Epidermal melanocyte (primary cell): ENCODE data around the gene CTNS.

Source experiments
- DNase-seq: peaks from one replicate; pipeline ENCODE4 v3.0.0; 2011; ENCODE audit warnings: low spot score; ENCODE audit not compliant: insufficient read length

Gene CTNS

DNA sequence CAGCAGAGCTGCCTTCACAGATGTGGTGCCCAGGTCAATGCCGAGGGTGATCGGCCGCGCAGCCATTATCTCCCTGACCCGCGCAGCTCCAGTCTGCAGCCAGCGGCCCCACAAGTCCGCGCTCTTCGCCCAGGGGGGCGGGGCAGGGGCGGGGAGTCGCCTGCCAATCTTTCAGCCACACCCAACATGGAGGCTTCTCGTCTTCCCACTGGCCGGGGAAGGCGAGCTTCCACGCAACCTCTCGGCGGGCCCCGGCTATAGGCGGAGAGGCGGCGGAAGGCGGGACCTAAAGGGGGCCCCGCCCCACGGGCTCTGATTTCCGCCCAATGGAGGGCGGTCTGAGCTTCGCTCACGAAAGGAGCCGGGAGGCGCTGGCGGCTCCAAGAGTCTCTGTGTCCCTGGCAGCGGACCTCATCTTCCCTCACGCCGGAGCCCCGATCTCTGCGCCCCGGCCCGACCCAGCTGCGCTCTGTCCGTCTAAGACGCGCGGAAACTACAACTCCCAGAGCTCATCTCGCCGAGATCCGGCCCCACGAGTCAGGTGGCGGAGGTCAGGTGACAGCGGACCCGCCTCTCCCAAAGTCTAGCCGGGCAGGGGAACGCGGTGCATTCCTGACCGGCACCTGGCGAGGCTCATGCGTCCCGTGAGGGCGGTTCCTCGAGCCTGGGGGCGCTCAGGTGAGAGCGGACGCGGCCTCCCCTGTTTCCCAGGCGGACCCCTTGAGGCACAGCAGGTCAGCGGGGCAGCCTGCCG, at the start of gene CTNS, which contains the start of gene SHPK:
Gene CTNS, plus strand, starts transcription at position 607 of the 754 bp plus-strand sequence. CDS start 3,447 bp downstream, outside the sequence.
Gene SHPK, minus strand, starts transcription at position 97 of the 754 bp plus-strand sequence. Its CDS starts 31 bp downstream, at position 66.
- peak; percentile 96 for DNase-seq

DNA sequence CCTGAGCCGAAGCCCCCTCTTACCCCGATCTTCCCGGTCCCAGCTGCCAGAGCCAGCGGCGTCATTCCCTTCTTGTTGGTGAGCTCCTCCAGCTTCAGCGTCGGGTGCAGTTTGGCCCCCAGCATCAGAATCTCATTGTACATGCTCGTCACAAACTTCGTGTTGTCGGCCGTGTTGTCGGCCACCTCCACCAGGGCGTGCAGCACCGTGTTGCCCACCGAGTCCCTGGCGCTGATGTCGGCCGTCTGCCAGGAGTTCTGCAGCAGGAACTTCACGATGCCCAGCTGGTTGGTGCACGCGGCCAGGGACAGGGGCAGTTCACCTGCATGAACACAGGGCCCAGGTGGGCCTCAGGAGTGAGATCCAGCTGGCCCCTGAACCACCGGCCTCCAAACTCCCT, 46.8 kb upstream of the CTNS start:
- no peak for DNase-seq

DNA sequence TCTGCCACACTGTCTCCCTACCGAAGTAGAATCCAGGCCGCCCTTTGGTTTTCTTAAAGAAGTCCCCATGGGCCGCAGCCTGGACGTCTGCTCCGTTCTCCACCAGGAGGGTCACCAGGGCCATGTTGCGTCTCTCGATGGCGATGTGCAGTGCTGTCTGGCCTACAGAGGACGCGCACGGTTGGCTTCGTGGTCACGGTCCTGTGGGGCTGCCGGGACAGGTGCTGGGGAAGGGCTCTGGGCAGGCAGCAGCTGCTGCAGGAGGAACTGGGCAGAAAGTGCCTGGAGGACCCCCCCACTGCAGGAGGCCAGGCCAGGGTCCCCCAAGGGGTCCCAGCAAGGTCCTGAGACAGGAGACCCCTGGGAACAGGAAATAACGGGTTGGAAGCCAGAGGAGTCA, 46.3 kb upstream of the CTNS start:
- no peak for DNase-seq

DNA sequence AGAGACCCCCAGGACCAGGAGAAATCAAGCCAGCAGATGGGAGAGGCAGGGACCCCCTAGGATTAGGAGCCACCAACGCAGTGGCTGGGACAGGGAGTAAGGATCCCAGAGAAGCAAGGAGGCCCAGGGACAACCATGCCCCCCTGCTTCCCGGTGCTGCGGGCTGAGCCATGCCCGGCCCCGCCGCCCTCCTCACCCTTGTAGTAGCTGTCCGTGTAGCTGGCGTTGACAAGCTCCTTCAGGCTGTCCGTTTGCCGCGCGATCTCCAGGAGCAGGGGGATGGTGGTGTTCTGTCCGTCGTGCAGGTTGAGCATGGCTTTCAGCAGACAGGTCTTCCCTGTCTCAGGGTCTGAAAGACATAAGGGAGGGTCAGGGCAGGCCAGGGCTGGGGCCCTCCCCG, 45.8 kb upstream of the CTNS start:
- no peak for DNase-seq

DNA sequence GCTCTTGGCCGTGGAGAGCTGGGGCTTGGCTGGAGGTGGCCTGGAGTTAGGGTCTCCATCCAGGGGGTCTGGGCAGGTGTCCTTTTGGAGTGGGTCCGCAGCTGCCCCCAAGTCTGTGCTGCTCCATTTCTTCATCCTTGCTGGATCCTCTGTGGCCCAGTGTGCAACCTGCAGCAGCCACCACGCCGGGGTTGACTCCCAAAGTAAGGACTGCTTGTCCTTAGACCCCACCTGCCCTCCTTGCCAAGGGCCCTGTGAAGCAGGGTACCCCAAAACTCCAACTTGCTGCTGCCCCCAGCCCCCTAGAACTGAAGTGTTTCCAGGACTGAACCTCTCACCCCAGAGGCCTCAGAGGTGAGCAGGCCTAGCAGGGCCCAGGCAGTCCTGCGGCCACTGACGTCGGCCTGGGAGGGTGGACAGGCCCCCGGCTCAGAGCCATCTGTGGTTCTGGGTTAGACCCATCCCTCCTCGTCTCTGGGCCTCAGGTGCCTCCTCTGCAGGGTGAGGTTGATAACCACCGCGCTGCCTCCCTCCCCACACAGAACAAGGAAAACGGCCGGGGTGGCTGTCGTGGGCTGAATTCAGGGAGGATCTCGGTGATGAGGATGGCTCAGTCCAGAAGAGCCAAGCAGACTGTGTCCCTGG, 44.2 kb upstream of the CTNS start:
- DNase-seq = no peak

DNA sequence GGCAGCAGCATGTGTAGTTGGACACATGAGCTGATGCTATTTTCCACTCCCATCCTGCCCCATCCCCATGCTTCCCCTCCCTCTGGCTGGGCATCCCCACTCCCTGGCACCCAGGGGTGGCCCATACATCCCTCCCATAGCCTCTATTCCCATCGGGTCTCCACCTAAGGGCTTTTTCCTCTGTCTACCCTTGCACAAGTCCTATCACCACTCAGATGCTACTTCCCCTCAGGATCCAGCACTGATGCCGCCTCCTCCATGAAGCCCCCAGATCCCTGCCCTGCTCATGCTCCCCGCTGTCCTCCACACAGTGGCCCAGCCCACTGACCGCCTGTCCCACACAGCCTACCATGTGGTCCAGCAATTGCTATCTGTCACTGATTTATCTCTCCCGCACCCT, 43.2 kb upstream of the CTNS start:
- no peak for DNase-seq

DNA sequence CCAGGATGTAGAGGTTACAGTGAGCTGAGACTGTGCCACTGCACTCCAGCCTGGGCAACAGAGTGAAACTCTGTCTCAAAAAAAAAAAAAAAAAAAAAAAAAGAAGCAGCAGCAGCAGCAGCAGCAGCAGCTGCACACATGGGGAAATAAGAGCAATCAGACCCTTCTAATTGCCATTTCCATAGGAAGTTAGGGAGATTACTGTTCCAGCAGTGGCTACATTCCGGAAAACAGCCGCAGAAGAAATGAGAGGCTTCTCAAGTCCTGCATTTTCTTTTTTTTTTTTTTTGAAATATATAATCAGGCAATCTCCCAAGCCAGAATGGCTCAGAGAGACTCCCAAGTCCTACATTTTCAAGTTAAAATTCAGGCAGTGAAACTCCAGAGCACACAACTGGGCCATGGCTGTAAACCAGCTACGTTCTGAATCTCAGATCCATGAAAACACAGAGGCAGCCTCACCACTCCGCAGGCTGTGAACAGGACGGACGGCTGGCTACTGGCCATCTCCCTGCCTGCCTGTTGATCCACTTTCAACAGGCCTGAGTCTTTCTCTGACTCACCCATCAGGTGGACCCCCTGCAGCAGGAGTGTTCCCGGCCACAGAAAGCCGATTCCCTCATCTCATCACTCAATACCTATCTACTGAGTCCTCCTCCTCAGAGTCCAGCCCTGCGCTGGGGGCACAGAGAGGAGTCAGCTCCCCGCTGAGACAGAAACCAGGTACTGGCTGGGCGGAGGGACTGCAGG, 42.3 kb upstream of the CTNS start:
- DNase-seq = no peak

DNA sequence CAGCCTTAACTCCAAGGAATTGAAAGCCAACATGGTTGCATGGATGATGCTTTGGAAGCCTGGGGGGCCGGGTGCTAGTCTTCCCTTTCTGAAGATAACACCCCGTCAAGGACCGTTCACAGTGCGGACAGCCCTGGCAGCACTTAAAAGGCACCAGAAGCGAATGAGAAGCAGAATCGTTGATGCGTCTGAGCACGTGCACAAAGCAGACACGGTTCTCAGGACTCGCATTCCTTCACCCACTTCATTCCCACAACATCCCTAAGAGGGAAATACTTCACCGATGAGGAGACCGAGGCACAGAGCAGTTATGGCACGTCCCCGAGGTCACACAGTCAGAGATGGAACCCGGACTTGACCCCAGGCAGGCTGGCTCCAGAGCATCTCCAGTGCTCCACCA, 41.6 kb upstream of the CTNS start:
- no peak for DNase-seq

DNA sequence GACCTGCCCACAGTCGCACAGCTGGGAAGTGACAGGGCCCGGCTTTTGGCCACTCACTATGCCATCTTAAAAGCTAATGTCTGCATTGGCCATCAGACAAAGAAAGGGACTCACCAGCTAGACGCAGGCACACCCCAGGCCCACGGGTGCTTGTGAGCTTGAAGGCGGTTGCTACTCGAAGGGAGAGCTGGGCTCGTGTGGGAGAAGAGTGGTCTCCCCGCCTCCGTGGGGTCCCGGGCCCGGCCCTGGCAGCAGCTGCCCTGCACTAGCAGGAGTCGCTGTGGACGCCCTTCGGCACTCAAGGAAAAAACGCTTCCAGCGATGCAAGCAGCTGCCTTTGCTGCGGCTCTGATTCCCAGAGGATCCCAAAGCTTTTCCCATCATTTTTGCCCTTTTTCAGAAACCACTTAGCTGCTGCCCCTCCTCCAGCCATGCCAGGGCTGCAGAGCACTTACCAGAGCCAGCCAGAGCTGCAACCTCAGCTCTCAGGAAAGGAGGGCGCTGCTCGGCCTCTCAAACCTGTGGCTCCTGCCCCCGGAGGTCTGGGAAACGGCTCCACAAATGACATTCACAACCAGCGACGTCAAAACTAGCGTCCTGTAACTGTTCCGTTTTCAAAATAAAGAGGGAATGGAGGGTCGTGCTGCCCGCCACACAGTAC, 39.6 kb upstream of the CTNS start:
- no peak for DNase-seq

DNA sequence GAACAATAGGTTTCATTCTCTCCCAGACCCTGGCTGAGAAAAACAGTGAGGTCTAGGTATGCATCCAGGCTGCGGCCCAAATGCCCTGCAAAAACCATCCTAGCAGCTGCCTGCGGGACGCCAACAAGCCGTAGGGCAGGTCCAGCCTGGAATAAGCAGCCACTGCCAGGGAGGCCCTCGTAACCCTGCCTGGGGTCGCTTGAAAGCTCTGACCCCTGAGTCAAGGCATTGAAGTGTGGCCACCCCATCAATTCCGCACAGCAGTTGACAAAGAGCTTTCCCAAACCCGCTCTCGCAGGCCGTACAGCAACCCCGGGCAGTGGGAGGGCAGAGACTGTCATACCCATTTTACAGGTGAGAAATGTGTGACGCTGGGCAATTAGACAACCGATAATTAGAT, 38.5 kb upstream of the CTNS start:
- DNase-seq = no peak

DNA sequence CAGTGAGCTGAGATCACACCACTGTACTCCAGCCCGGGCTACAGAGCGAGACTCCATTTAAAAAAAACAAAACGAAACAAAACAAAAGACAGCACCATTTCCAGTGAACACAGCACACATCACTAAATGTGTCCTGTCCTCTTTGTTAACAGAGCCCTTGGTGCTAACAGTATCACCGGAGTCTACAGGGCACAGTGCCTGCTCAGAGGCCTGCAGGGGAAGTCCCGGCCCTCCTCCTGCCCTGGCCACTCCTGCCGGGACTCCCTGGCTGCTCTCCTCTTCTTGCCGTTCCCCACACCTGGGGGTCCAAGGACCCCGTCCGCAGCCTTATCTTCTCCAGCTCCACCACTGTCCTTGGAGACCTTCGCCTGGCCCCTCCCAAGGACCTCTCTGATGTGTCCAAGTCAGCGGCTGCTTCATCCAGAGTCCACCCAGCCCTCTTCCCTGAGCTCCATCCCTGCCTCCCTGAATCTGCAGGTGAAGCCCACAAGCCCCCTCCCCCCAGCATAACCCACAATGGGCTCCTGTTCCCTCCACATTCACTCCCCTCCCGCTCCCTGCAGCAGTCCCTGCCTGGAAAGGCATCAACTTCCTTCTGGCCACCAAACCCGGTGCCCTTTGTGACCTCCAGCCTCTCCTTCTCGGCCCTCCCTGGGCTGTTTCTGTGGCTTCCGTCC, 35.9 kb upstream of the CTNS start:
- DNase-seq = no peak

DNA sequence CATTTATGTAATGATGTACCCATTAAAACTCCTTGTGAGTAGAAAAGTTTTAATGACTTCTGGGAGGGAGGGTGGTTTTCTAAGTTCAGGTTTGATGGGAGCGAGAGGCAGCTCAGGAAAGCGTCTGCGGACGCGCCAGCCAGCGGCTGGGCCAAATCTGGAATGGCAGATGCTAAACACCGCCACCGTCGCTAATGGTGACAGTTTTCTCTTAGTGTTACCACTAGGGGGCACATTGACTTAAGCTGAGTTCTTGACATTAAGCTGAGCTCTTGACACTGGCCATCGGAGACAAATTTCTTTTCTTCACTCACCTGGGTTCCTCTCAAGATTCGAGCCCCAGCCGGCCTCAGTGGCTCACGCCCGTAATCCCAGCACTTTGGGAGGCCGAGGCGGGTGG, 34.1 kb upstream of the CTNS start:
- no peak for DNase-seq

DNA sequence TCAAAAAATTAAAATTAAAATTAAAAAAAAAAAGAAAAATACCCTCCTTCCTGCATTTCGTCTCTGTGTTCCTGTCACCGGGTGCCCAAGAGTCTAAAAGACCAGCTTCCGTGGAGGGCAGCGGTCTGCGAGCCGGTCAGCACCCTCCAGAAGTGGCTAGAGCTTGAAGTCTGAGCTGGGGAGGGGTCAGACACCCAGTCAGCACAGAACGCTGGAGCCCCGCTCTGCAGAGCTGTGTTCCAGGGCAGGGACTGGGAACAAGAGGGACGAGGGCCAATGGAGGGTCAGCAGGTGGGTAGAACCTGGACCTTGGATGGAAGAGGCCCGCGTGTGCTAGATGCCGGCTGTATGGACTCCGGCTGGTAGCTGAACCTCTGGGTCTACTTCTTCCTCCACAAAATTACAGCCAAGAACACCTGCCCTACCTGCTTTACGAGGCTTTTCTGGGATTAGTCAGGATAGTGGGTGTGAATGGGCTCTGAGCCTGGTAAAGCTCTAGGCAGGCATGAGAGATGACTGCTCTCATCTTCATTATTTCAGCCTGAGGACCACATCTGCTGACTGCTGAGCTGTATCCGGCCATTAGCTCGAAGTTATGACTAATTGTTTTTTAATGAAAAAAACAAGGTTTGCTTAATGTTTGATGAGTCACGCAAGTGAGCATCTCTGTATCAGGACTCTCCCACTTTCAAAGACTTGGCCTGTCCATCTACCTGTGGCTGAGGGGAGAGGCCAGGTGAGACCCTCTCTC, 33.3 kb upstream of the CTNS start:
- no peak for DNase-seq

DNA sequence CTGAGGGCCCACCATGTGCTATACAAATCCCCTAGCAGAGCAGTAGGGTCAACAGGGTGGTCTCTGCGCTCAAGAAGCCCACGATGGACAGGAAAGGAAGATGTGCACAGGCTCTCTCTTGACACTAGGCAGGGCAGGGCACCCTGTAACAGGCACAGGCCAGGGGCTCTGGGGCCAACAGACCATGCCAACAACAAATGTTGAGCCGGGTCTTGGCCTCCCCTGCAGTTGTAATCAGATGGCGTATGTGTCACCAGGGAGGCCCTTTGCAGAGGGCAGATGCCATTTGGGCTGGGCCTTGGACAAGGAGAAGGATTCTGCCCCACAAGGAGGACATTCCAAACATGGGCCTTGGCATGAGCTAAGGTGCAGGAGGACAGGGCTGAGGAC, 32.7 kb upstream of the CTNS start:
- no peak for DNase-seq

DNA sequence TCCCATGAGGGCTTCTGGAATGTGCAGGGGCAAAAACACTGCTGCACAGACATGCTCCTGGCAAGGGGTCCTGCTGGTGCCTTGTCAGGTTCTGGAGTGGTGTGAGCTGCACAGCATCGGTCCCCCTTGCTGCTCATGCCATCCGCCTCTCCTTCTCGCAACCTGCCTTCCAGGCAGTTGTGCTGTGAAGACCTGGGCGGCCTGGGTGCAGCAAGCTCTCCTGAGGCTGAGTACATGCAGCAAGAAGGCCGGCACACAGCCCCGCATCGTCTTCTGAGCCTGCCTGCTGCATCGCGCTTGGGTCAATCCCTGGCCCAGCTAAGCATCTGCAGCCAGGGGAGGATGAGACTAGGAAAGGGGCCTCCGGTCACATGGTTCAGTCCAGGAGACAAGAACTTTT, 26.9 kb upstream of the CTNS start:
- no peak for DNase-seq

DNA sequence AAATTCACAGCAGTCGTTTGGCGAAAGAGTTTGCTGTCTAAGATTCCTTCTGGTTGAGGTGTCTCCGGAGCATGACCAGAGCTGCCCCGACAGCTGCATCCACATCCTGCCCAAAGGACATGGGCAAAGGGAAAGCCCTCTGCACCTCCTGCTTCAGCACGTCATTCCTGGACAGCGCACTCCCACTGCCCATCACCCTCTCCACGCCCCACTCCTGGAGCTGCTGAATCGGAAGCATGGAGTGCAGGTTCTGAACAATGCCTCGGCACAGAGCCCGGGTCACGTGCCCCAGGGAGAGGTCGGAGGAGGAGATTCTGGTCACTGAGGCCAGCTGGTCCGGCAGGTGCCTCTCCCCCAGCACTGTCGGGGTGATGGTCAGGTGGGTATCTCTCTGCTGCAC, 26.0 kb upstream of the CTNS start:
- no peak for DNase-seq

DNA sequence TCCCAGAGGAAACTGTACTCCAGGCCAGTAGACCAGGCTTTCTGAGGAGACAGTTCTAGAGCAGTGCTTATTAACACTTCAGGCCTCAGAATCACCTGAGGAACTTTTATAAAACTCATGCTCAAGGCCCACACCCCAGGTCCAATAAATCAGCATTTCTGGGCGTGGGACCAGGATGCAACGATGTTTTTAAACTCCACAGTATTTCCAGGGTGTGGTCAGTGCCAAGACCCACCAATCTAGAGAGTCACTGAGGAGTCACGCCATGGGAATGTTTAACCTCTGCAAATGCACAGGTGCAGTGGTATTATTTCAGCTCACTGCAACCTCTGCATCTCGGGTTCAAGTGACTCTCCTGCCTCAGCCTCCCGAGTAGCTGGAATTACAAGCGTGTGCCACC, 23.4 kb upstream of the CTNS start:
- no peak for DNase-seq

DNA sequence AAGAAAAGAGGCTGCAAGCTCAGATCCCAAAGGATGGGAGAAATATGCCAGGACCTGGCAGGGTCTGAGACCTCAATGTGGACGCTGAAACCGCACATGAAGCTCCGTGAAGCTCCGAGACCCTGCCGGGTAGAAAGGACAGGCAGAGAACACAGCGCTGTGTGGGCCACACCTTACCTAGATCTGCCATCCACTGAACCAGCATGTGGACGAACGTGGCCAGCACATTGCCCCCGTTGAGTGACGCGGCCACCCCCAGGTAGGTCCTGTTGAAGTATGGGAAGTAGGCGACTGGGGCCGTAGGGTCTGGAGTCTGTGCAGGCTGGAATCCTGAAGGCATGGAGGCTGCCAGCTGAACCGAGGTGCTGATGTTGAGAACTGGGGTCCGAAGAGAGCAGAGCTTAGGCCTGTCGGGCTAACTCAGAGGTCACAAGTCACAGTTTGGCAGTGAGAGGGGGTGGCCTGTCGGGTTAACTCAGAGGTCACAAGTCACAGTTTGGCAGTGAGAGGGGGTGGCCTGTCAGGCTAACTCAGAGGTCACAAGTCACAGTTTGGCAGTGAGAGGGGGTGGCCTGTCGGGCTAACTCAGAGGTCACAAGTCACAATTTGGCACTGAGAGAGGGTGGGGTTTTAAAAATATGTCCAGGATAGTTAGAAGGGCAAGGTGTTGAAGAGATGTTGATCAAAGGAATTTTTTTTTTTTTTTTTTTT, 21.2 kb upstream of the CTNS start:
- no peak for DNase-seq

DNA sequence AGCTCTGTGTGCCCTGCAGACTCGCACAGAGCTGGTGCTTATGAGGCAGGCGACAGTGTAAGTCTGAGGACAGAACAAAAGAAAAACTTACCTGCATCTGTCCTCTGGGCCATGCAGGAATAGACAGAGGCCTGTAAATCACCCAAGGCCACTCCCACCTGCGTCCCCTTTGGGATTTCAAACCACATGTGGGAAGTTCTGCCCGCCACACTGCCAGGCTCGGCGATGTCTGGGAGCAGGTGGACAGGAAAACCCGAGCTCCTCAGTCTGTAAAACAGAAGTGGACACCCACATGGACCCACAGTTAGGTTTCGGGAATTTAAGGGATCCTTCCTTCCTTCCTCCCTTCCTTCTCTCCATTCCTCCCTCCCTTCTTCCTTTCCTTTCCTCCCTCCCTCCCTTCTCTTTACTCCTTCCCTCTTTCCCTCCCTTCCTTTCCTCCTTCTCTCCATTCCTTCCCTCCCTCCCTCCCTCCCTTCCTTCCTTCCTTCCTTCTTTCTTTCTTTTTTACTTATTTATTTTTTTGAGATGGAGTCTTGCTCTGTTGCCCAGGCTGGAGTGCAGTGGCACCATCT, 15.3 kb upstream of the CTNS start:
- no peak for DNase-seq
